Transverse colon (tissue), 3 donors: Measurements from ENCODE around the gene PTPRG.

Source experiments
- CTCF ChIP-seq, 5 experiments: fragments of 200-600 bp in 3 of 5; fragments of 450-650 bp in 2 of 5; sonication (generic) in 3 of 5; IDR thresholded peaks; 1 replicate in 2 of 5; 2 replicates in 3 of 5; pipeline ENCODE4 v1.5.1; 2016 to 2017; ENCODE audit warnings: antibody characterized with exemption in 5 of 5, inconsistent platforms in 3 of 5, mild to moderate bottlenecking in 2 of 5, moderate library complexity in 1 of 5
- EP300 ChIP-seq: sonication (generic); formaldehyde crosslinking; IDR thresholded peaks from one replicate; pipeline ENCODE4 v1.6.1; 2017; ENCODE audit warnings: antibody characterized with exemption, low read depth
- POLR2A ChIP-seq: fragments of 450-650 bp; IDR thresholded peaks from one replicate; pipeline ENCODE4 v1.6.1; 2016; ENCODE audit warnings: antibody characterized with exemption, mild to moderate bottlenecking, moderate library complexity

- TF ChIP-seq EP300 (no peak), CTCF (IDR thresholded peaks at IDR 0.05) (peak; percentile 24 to 40 (median 33)), POLR2A (no peak)
These were observed 31.0 kb upstream of the PTPRG start for GRCh38 chr3:61530355-61530754.
